IMR-90 (cell line): ENCODE results near the gene RASSF3.

Source experiments
- BHLHE40 ChIP-seq: fragments of 150-350 bp; IDR thresholded peaks from 2 replicates; pipeline ENCODE4 v1.6.1; 2016; ENCODE audit warnings: mild to moderate bottlenecking, low read depth, low read length
- CEBPB ChIP-seq: IDR thresholded peaks from 2 replicates; pipeline ENCODE4 v1.6.1; 2012; ENCODE audit warnings: low read depth, low read length, improper control_type of control experiment
- CHD1 ChIP-seq: IDR thresholded peaks from 2 replicates; pipeline ENCODE4 v1.6.1; 2012; ENCODE audit warnings: low read depth, low read length, improper control_type of control experiment
- CTCF ChIP-seq: conservative IDR thresholded peaks from 2 replicates; pipeline ENCODE4 v1.5.1; 2012; ENCODE audit warnings: mild to moderate bottlenecking, low read depth, low read length, improper control_type of control experiment
- MAFK ChIP-seq: IDR thresholded peaks from 2 replicates; pipeline ENCODE4 v1.6.1; 2012; ENCODE audit warnings: low read depth, low read length, improper control_type of control experiment
- POLR2A ChIP-seq: IDR thresholded peaks from 2 replicates; pipeline ENCODE4 v1.6.1; 2012; ENCODE audit warnings: mild to moderate bottlenecking, low read depth, low read length
- RAD21 ChIP-seq: IDR thresholded peaks from 2 replicates; pipeline ENCODE4 v1.6.1; 2012; ENCODE audit warnings: low read length, improper control_type of control experiment
- RCOR1 ChIP-seq: IDR thresholded peaks from 2 replicates; pipeline ENCODE4 v1.6.1; 2012; ENCODE audit warnings: mild to moderate bottlenecking, low read length, improper control_type of control experiment; ENCODE audit not compliant: insufficient replicate concordance

GRCh38 chr12:64566831-64567517 is 43.3 kb upstream of the RASSF3 start:
- TF ChIP-seq POLR2A = no peak
- TF ChIP-seq BHLHE40 = no peak
- no peak for TF ChIP-seq CTCF
- no peak for TF ChIP-seq RAD21
- TF ChIP-seq CHD1 = no peak
- TF ChIP-seq MAFK = no peak
- TF ChIP-seq CEBPB = no peak
- no peak for TF ChIP-seq RCOR1
